Measurements from ENCODE around the gene RET.
"Not testable (repeated sequence)": the region's sequence is repeated elsewhere in the genome, so short reads cannot be mapped to it uniquely, and the experiment has no call there.

Gene RET

DNA sequence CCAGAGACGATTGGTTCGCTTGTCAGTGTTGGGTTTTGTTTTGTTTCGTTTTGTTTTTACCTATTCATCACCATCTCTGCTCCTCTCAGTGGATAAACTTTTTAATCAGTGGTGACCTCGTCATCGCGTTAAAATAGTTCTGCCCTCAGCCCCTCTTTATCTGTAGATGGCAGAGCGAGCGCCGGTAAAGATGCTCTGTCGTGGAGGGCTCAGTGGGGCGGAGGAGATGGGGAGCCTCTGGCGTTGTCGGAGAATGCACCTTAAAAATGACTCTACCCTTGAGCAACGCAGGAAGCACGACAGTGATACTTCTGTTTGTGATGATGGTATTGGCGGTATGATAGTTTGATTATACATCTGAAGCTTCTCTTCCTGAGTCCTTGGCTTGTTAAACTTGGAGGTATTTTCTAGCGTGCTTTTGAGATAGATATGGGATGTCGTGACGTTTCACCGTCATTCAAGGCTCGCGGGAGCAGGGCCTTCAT is 61.9 kb downstream of the RET start:
- DNase-seq, result peak; percentile 61

DNA sequence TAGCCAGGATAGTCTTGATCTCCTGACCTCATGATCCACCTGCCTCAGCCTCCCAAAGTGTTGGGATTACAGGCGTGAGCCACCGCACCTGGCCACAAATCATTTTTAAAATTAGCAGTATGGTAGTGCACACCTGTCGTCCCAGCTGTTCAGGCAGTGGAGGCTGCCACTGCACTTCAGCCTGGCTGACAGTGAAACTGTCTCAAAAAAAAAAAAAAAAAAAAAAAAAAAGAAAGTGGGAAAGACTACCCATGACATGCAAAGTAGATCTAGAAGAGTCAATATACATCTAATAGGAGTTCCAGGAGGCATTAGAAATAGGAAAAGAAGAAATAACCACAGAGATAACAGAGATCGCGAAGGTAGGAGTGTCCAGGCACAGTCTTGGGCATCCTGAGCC is 64.6 kb downstream of the RET start:
- no peak for DNase-seq

DNA sequence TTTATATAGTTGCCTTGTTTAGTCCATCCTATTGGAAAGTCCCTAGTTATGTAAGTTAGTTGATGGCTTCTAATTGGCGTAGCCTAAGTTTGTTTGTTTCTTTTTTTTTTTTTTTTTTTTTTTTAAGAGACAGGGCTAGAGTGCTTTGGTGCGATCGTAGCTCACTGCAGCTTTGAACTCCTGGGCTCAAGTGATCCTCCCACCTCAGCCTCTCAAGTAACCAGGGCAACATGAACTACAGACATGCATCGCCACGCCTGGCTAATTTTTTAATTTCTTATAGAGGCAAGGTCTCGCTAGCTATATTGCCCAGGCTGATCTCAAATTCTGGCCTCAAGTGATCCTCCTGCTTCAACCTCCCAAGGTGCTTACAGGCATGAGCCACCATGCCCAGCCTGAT is 68.4 kb downstream of the RET start:
- DNase-seq, result no peak

DNA sequence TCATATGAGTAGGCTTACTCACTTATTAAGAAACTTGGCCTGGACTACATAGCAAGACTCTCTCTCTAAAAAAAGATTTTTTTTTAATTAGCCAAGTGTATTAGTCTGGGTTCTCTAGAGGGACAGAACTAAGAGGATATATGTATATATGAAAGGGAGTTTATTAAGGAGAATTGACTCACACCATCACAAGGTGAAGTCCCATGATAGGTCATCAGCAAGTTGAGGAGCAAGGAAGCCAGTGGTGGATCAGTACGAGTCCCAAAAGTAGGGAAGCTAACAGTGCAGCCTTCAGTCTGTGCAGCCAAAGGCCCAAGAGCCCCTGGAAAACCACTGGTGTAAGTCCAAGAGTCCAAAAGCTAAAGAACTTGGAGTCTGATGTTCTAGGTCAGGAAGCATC is 69.1 kb downstream of the RET start:
- not testable (repeated sequence) for DNase-seq

DNA sequence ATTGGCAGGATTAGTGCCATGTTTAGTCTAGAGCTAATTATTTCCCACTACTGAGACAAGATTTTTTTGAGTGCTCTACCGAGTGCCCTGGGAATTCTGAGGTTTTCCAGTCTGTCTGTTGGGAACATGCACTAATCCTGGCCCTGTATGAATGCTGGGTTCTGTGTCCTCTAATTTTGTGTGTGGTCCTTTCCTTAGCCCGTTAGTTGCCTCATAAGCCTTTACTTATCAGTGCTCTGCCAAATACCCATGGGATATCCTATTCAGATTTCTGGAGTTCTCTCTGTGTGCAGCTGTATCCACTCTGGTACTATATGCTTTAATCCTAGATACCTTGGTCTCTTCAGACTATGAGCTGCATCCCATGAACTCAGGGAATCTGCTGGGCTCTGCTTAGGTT is 74.5 kb downstream of the RET start:
- DNase-seq, result no peak

DNA sequence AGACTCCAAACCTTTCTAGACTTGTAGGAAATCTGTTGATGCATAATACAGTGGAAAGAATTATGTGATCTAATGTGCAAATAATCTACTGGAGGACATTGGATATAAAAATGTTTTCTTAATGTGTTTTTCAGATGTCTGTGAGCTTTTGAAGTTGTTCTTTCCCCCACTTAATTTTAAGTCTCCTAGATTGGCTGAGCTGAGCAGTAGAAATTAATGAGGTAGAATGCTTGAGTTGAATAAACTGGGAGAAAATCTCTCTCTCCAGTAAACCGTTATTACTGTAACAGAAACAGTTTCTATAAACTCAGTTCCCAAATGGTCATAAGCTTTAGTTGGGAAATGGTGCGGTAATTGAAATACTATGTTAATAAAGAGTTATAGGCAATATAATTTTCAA is 77.0 kb downstream of the RET start:
- no peak for DNase-seq

DNA sequence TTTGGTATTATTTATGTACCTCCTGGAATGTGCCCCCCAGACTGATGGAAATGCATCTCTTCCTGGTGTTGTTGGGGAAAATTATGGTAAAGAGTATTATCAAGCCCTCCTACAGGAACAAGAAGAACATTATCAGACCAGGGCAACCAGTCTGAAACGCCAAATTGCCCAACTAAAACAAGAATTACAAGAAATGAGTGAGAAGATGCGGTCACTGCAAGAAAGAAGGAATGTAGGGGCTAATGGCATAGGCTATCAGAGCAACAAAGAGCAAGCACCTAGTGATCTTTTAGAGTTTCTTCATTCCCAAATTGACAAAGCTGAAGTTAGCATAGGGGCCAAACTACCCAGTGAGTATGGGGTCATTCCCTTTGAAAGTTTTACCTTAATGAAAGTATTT is 78.4 kb downstream of the RET start:
- no peak for DNase-seq

DNA sequence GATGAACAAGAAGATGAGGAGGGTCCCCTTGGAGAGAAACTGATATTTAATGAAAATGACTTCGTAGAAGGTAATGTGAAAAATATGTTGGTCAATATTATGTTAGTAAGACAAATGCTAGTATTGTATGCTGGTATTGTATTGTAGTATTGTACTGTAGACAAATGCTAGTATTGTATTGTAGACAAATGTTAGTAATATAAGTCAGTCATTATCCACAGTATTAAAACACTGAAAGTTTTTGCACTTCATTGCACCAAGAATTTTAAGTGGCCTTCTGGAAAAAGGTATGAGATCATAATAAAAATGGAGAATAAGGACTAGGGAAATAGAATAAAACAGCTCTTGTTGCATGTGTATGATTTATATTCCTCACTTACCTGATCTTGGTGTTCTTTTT is 78.9 kb downstream of the RET start:
- no peak for DNase-seq

DNA sequence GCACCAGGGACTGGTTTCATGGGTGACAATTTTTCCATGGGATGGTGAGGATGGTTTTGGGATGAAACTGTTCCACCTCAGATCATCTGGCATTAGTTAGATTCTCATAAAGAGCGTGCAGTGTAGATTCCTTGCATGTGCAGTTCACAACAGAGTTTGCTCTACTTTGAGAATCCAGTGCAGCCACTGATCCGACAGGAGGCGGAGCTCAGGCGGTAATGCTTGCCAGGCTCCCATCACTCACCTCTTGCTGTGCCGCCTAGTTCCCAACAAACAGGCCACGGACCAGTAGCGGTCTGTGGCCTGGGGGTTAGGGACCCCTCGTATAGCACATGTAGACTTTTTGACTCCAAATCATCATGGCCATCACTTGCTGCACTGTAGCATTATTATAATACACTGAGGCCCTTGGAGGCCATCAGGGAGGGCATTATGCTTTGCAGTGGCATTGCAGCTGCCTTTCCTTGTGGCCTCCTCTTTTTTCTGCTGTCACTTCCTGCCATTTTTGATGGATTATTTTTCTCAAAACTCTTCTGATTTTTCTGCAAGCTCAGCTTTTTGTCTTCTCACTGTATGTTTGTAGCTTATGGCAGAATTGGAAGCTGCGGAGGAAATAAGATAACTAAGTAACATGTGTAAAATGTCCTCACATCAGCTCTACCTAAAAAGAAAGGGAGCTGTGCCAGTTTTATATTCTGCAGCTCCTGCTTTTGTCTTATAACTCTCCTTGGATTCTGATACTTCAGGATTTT is 79.9 kb downstream of the RET start:
- no peak for DNase-seq

DNA sequence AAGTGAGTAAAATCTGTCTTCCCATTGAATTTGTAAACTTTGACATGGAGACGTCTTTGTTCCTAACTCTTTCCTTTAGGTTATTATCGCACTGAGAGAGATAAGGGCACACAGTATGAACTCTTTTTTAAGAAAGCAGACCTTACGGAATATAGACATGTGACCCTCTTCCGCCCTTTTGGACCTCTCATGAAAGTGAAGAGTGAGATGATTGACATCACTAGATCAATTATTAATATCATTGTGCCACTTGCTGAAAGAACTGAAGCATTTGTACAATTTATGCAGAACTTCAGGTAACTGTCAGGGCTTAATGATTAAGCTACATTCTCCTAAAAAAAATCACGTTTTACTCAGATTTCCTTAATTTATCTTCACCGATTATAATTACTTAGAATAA is 81.8 kb downstream of the RET start:
- DNase-seq, result no peak

DNA sequence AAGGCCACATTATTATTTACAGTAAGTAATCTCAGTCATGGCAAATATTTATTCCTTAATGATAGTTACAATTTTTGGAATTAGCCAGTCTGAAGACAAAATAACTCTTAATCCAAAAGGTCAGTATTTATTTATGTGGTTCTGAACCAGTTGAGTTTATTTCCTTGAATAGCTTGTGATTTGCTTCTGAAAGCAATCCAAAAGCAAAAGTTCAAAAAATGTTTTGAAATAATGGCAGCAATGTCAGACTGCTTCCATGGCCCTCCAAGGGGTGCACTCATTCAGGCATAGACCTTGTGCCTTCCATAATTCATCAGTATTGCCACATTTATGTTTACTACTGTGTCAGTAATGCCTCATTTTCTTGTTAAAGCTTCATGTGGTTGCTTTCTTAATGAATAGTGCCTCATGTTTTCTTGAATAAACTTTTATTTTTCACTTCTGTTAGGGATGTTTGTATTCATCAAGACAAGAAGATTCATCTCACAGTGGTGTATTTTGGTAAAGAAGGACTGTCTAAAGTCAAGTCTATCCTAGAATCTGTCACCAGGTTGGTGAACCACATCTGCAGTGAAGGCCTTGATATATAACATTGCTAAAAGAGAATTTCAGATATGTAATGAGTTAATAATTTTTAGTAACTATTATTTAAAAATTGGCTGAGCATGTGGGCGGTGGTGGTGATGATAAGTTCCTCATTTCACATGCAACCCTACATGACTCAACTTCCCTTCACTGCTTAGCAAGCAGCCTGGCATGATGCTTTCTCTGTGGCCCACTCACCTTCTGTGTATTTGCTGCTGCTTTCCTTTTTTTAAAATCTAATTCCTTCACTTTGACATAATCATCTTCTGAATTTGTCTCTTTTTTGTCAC is 83.4 kb downstream of the RET start:
- DNase-seq, result no peak

DNA sequence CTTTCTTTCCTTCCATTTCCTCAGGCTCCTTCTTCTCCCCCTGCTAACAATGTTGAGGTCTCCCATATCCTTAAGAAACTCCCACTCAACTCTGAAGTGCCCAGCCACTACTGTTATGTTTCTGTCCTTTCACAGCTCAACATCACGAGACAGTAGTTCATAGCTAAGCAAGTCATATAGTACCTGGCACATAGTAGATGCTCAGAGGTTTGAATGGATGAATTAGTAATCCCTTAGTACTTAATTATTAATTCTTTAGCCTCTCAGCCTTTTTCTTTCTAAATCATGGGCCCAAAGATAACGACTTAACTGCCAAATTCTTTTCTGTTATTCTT is 84.0 kb downstream of the RET start:
- no peak for DNase-seq

DNA sequence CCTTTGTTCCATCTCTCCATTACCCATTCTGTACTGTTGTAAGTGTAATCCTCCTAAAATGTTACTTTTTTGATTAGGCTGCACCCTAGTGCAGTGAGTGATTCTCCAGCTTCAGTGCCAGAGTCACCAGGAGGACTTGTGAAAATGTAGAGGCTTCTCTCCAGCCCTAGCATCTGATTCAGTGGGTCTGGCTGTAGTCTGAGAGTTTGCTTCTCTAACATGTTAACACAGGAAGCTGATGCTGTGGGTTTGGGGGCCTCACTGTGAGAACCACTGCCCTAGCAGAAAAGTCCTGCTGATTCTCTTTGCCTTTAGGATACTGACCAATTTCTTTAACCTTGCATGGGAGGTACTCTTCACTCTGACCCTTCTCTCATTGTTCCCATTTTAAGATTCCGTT is 85.7 kb downstream of the RET start:
- no peak for DNase-seq

DNA sequence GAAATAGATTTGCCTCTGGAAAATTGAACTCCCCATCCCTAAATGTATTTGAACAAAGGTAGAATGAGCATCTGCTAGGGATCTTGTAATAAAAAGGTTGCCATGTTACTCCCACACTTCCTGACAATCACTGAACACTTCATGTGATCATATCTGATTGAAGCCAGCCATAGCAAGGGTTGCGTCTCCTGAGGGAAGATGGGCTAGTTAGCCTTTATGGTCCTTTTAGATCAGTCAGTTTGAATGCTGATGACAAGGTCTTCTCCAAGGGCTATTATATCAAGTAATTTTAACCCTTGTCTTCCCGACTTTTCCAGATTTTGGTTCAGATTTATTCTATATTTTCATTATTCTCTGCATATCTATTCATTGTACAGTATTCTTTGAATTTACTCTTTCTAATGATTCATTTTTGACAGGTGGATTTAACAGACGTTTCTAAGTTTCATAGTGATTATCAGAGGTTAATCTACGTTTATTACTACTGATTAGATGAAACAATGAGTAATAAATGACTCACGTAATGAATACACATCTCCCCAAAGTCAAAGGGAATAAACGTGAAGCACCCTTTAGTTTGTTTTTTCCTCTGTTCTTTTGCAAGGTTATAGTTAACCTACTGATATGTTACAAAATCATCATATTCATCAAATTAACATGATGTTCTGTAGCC is 89.5 kb downstream of the RET start:
- DNase-seq, result no peak

DNA sequence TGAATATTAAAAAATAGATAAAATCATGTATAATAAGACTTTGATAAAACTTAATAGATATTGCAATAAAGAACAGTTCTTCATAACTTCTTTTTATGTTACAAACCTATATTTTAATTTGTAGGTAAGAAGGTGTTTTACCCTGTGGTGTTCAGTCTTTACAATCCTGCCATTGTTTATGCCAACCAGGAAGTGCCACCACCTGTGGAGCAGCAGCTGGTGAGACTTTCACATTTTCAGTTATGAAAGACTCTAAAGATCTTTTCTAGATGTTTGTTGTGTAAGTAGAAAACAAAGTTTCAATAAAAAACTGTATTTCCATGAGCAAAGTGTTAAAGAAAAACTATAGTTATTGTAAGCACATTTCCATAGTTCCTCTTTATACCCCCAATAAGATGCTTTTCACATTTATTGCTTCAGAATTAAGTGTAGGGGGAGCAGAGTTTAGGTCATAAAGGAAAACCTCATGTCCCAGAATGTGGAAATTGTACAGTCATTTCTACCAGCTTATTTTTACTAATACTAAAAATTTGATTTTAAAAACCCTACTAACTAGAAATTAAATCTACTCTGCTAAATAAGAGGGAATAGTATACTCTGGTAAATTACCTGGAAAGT is 90.1 kb downstream of the RET start:
- DNase-seq, result no peak

DNA sequence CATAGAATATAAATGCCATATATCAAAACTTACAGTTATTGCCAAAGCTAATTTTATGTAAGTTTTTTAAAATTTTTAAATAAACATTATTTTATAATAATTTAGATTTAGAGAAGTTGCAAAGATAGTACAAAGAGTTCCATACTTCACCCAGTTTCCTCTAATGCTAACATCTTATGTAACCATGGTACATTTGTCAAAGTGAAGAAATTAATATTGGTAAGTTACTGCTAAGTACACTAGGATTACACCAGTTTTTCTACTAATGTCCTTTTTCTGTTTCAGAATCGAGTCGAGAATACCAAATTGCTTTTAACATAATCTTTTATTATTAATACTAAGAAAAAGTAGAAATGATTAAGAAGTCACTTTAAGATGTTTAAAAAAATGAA is 90.6 kb downstream of the RET start:
- DNase-seq, result no peak

DNA sequence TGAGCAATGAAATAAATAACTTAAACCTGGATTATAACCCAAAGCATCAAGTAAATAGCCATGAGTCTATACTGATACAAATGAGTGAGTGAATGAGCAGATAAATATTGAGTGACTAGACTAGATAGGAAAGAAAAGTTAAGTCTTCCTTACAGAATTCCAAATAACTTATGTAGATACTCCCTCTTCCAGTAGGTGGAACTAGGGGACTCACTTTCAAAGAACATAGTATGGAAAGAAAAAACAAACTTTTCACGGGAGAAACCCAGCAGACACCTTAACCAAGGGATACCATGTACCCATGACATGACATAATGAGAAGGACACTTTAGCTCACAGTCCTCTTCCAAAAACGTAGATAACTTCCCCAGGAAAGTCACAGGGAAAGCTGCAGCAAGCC is 93.6 kb downstream of the RET start:
- no peak for DNase-seq

DNA sequence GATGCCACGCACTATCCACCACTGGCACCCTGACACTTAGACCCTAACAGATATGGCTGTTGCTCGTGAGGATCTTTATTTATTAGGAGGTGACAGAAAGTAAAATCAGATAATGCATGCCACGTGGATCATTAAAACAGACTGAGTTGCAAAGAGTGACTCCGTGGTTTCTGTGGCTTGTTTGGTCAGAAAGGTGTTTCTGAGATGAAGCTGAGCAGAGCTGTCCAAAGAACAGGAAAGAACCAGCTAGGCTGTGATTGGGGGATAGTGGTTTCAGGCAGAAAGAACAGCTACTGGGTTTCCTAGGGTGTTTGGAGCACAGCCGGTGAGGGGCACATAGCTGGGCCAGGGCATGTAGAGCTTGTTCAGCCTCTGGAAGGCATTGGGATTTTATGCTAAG is 95.8 kb downstream of the RET start:
- no peak for DNase-seq

DNA sequence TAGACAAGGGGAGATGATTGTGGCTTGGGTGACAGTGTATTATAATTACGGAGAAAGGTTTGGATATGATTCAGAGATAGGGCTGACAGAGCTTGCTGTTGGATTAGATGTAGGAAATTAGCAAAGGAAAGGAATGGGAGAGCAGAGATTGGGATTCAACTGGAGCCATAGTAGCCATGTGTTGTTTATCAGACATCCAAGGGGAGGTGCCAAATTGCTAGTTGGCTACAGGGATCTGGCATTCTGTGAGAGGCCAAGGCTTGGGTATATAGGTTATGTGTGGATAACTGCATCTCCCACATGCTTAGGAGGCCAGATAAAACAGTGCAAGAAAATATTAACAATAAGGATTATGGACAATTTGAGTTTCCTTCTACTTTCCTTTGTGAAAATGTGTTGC is 96.3 kb downstream of the RET start:
- DNase-seq, result no peak

DNA sequence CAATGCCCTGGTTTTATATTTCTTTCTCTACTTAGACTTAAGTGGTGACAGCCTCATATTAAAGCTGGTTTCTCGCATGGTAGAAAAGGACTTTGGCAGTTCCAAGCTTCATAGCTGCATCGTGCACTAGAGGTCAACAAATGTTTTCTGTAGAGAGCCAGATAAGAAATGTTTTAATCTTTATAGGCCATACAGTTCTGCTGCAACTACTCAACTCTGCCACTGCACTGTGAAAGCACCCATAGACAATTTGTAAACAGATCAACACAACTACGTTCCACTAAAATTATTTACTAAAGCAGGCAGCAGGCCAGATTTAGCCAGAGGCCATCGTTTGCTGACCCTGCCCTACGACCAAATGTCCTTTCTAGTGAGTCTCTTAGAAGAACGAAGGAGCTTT is 98.1 kb downstream of the RET start:
- no peak for DNase-seq

DNA sequence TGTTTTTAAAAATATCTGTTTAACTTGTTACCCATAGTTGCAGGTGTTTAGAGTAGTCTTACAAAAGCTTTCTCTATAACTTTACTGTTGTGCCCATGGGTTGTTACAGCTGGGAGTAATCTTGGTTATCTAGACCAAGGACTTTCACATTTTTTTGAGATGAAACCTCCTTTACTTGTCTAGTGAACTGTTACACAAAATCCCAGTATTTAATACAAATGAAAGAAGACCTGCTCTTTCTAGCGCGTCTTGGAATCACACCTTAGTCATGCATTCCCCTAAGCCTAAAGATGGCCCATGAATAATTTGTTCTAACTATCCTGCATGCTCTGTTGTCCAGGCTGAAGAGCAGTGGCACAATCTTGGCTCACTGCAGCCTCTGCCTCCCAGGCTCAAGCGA is 99.4 kb downstream of the RET start:
- no peak for DNase-seq

DNA sequence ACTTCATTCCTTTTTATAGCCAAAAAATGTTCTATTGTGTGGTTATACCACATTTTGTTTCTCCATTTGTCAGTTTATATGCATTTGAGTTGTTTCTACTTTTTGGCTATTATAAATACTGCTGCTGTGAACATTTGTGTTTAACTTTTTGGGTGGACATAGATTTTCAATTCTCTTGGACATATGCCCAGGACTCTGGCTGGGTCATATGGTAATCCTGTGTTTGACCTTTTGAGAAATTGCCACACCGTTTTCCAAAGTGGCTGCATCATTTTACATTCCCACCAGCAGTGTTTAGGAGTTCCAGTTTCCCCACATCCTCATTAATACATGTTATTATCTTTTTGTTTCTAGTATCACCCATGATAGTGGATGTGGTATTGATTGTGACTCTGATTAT is 100.7 kb downstream of the RET start:
- DNase-seq, result no peak
